ENCODE results near the gene EEIG1. TPM values are rescaled to one million over a fixed set of nuclear protein-coding genes. Genes with fewer than 3 reads are reported as not detected.

EEIG1 gene
- polyA plus RNA-seq, 3 donors: 38.0 to 51.3 (median 44.6) TPM

DNA sequence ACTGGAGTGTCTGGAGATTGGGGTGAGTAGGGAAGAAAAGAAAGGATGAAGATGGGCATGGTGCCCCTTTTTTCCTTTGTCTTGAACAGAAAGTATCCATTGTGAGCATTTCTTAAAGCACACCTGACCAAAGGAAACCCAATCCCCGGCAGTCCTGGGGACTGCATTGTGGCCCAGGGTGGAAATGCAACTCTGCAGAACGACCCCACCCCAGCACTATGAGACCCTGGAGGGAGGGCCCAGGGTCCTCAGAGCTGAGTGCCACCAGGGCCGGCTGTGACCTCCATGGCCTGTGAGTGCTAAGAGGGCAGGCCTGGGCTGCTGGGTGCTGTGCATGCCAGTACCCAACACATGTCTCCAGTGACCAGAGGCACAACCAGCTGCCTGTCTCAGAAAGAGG lies 18.5 kb downstream of the EEIG1 start:
- no peak for DNase-seq

DNA sequence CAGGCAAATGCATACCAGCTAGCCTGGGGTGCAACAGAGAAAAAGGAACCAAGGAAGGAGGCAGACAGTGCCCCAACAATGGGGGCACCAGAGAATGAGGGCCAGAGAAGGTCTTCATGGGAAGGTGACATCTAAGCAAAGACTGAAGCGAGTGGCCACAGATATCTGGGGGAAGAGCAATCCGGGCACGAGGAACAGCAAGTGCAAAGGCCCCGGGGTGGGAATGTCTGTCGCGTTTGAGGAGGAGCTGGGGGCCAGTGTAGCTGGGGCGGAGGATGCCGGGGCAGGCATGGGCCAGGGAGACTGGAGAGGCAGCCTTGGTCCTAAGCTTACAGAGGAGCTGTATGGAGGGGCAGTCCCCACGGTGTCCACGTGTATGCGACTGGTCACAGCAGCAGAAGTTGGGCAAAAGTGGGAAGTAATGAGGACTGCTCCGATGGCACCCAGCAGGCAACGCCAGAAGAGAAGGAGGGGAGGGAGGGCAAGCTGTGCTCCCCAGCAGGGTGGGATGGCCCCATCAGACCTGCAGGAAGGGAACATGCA lies 19.1 kb downstream of the EEIG1 start:
- DNase-seq: no peak

DNA sequence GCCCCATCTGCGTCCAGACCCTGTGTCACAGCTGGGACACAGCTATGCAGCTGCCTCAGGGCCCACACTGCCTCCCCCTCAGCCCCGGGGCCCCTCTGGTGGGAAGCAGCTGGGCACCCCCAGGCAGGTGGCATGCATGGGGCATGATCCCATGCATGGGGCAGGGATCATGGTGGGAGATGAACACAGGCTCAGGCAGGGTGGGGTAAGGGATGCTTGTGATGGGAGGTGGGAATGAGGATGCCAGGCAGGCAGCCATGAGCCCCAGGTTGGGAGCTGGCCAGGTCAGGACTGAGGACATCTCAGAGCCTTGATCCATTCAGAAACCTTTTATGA lies 19.7 kb downstream of the EEIG1 start:
- DNase-seq: no peak

DNA sequence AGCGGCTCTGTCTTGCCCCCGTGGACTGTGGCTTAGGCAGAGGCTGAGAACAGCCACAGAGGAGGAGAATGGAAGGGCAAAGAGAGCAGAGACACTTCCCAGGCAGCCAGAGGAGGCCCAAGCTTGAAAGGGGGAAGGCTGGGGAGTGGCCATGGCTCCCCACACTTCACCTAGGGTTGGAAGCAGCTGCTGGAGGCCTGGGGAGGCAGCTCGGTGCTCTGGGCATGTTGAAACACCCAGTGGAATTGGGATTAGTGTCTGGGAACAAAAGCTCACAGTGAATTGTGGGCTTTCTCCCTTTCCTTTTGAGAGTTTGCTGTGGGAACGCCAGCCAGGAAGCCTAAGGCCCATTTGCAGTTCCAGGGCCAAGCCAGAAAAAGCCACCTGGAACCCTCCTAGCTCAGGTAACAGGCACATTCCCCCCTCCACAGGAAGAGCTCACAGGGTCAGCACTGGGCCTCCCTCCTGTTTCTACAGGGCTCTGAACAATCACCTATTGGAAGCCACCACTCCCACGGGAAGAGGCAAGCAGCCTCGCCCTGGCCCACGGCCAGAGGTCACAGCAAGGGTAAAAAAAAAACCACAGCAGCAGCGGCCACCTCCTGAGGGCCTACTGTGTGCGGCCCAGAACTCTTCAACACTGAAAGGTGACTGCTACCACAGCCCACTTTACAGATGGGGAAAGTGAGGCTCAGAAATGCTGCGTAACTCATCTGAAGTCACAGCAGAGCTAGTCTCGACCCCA lies 20.2 kb downstream of the EEIG1 start:
- no peak for DNase-seq

DNA sequence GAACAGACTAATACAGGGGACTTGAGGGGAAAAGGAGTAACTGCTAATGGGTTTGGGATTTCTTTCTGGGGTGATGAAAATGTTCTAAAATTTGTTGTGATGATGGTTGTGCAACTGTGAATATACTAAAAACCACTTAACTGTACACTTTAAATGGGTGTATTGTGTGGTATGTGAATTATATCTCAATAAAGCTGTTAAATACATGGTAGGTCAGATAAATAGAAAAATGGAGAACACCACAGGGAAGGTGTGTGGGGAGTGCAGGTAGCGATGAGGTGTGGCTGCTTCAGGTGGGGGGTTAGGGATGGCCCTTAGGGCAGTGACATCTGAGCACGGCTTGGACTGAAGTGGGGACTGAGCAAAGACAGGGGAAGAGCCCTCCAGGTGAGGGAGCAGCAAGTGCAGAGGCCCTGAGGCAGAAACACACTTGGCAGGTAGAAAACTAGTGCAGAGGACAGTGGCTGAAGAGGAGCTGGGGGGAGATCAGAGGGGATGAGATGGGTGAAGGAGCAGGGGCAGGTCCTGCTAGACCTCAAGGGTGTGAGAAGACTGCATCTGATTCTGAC lies 20.9 kb downstream of the EEIG1 start:
- no peak for DNase-seq

DNA sequence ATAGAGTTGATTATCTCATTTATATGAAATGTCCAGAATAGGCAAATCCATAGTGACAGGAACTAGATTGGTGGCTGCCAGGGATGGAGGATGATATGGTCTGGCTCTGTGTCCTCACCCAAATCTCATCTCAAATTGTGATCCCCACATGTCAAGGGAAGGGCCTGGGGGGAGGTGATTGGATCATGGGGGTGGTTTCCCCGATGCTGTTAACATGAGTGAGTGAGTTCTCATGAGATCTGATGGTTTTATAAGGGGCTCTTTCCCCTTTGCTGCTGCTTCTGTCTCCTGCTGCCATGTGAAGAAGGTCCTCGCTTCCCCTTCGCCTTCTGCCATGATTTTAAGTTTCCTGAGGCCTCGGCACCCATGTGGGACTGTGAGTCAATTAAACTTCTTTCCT lies 21.4 kb downstream of the EEIG1 start:
- DNase-seq: no peak

DNA sequence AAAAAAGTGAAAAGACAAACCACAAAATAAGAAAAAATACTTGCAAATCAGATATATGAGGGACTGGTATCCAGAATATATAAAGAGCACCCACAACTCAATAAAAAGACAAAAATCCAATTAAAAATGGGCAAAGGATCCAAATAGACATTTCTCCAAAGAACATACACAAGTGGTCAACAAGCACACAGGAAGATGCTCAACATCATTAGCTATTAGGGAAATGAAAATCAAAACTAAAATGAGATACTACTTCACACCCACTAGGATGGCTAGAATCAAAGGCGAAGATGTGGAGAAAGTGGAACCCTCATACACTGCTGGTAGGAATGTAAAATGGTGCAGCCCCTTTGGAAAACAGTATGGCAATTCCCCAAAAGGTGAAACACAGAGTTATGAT lies 22.1 kb downstream of the EEIG1 start:
- no peak for DNase-seq

DNA sequence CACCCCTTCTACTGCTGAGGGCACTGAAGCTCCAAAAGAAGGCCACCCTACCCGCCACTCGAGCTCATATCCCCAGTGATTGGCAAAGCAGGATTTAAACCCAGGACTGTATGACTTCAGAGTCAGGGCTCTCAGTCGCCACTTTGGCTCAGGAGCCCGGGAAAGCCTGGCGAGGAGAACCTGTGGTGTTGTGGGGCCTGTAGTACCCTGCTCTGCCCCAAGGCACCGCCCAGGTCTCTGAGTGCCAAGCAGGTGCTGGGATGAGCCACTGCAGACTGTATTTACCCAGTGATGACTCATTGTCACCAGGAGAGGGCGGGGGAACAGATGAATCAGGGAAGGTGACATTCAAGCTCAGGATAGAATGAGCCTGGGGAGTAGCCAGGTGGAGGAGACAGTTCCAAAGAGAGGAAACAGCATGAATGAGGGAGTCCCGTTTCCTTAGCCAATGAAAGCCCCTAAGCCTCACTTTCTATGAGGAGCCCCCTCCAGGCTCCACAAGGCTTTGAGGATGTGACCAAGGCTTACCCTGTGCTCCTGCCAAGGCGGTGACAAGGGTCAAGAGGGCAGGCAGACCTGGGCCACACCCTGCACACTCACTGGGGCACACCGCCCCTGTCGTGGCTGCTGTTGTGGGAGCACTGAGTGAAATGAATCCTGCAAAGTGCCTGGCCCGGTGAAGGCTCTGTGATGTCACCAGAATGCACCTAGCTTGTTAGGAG lies 25.3 kb downstream of the EEIG1 start:
- DNase-seq: no peak

DNA sequence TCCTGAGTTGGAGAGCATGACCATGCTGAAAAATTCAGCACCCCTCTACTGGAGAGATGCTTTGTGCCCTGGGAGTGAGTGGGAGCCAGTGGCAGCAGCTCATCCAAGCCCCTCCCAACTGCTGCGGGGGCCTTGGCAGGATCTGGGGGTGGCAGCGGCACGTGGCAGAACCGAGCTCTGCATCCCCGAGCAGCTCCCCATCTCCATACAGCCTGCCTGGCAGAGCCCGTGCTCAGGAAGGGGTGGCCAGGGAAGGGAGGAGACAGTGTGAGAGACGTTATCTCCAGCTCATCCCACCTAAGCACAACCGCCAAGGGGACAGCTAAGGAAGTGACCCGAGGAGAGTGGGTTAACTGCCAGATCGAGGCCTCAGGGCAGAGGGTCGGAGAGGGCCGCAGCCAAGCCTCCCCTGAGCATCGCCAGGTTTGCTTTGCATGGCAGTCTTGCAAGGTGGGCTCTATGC lies 25.9 kb downstream of the EEIG1 start:
- DNase-seq: no peak

DNA sequence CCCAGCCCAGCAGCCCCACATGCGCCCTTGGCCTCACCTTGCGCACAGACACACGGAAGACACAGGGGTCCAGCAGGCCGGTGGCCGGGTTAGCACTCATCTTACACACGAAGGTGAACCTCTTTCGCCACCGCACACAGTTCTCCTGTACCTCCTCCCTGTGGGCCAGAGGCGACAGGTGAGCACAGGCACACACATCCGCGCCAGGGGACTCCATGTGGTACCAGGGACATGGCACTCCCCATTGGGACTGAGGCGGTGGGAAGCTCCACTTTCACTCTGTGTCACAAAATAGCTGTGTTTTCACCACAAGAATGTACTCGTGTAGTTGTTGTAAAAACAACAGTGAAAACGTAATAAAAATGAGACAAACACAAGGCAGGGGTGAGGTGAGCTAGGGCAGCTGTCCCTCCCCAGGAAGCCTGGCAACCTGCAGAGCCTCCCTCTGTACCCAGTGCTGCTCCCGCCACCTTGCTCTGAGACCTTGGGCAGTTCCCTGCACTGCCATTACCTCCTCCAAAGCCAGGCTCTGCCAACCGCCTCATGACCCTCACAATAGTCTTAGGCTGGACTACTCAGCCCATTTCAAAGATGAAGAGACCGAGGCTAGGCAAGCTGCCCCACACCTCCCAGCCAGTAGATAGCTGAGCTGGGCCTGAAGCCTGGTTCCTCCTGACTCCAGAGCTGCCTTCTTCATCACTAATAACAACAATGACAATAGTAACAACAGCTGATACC lies 26.9 kb downstream of the EEIG1 start:
- DNase-seq: no peak

DNA sequence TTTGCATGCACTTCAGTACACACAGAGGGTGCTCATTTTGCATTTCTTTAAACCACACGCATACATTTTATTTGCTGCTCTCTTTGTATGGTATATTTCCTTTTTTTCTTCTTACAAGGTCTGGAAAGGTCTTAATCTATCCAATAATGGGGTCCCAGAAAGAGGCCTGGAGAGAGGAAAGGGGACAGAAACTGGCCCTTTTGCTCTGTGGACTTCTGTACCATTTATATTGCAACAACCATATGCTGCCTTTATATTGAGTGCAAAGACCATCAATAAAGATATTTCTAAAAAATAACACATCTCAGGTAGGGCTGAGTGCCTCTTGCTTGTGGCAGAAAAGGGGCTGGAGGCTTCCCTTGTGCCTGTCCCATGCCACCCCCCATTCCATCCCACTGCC lies 27.6 kb downstream of the EEIG1 start:
- no peak for DNase-seq

DNA sequence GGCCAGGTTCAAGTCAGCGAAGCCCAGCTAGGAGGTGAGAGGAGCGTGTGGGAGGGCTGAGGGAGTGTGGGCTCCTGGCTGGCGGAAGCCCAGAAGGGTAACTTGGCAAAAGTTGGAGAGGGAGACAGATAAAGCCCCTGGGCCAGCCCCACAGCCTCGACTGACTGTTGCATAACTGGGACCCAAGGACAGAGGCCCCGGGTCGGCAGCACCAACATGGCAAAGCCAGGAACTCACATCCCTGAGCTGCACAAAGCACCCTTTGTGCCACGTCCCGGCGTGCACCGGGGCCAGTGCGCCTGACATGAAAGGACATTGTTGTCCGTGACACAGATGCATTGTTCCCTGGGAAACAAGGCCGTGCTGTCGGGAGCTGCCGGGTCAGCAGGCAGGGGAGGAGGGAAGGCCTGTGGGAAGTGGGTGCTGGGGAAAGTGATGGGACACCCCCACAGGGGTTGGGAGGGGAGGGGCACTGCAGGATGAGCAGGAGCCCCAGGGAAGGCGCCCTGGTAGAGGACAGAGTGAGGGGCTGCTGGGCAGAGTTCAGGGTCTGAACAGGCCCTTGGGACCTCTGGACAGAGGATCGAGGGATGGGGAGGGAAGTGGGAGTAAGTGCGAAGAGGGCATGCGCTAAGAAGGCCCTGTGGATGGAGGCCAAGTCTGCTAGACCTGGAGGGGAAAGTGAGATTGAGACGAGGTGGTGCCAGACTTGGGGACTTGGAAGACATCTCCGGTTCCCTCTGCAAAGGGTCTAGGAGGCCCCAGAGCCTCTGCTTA lies 30.1 kb downstream of the EEIG1 start:
- DNase-seq: no peak

DNA sequence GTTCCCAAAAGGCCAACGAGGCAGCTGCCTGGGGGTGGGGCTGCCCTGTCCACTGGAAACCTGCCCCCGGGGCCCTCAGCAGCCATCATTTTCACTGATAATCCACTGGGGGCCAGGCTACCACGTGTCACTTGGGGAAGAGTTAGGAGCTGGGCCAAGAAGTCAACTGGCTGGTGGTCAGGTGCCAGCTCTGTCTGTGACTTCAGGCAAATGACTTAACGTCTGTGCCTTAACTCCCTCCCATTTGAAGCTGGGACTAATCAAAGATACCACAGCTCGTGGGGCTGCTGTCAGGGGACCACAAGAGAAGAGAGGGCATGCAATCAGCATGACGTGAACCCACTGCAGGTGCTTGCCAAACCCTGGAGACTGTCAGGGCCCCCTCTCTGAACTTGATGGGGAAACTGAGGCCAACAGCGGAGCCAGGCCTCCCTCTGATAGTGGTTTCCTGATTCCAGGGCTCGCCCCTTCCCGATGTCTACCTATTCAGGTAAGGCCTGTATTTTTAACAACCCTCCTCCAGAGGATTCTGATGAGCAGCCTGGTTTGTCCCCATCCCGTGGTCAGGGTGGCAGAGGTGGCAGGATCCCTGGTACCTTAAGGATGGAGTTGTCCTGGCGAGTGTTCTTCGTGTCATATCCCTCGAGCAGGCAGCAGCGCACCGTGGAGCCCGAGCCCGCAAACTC lies 30.8 kb downstream of the EEIG1 start:
- DNase-seq: no peak

DNA sequence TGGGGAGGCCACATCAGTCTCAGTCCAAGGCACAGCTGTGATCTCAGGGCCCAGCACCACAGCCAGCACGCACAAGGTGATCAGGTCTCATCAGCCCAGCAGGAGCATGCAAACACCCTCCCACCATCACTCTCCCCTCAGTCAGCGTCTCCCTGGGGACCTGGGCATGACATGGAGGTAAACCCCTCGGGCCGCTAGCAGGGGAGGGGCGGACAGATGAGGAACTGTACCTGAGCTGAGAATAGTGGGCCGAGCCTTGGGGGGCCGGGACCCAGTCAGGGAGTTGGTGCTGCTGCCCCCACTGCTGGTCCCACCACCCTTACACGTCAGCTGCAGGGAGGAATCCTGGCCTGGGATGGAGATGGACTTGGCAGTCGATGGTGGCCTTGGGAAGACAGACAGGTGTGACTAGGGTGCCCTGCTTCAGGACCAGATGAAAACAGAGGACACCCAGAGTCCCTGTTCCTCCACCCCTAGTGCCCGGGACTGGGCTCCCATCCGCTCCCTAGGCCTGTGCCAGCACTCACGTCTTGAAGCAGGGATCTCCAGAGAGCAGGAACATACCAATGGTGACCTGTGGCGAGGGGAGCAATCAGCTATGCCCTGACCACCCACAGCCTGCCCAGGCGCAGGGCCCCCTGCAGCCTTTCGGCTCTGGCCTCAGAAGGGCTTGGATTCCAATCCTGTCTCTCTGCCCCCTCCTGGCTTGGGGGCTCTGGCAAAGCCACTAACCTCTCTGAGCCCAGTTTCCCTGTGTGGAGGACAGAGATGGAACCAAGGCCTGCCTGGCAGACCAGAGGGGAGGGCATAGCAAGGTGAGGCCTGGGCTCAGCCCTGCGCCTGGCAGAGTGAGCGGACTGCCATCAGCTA lies 32.7 kb downstream of the EEIG1 start:
- no peak for DNase-seq

DNA sequence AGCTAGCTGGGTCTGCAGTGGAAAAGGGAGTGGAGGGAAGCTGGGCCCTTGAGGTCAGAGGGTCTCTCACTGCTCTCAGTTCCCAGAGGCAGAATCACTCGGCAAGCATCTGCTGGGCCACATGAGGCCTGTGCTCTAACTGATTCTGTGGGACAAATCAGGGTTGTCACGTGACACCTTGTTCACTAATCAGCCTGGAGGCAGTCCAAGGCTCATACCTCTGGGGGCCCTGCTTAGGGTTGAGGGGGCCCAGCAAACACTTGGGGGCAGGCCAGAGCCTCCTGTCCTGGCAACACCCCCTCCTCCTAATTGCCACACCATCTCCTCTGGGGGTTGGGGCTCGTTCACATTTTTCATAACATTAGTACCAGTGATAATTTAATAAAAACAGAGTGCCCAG lies 34.1 kb downstream of the EEIG1 start:
- DNase-seq: no peak

DNA sequence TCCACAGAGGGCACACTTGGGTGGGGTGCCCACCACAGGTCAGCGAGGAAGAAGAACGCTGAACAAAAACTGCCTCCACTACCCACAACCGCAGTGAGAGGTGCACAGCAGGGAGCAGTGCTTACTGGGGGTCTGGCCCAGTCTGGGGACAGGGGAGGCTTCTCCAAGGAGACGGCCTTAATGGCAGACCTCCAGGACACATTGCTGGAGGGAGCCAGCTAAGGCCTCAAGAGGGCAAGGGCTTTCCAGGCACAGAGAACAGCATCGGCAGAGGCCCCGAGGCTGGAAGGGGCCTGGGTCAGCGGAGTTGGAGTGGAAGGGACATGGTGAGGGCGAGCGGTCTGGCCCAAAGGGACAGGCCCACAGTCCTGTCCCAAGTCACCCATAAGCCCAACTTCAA lies 34.8 kb downstream of the EEIG1 start:
- no peak for DNase-seq

DNA sequence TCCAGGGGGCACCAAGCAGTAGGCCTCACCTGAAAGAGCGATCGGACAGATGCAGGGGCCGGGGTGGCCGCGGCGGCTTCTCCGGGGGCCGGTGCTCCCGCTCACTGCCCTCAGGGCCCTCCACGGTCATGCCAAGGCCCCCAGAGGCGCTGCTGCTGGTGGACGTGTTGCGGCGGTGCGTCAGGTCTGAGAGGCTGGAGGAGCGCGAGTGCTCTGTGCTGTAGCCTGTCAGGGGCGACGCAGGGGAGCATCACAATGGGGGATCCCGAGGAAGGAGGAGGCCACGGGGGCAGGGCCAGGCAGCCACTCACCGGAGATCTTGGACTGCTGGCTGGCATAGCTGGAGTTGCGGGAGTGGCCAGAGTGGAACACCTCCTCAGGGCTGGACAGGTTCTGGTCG lies 35.5 kb downstream of the EEIG1 start:
- no peak for DNase-seq

DNA sequence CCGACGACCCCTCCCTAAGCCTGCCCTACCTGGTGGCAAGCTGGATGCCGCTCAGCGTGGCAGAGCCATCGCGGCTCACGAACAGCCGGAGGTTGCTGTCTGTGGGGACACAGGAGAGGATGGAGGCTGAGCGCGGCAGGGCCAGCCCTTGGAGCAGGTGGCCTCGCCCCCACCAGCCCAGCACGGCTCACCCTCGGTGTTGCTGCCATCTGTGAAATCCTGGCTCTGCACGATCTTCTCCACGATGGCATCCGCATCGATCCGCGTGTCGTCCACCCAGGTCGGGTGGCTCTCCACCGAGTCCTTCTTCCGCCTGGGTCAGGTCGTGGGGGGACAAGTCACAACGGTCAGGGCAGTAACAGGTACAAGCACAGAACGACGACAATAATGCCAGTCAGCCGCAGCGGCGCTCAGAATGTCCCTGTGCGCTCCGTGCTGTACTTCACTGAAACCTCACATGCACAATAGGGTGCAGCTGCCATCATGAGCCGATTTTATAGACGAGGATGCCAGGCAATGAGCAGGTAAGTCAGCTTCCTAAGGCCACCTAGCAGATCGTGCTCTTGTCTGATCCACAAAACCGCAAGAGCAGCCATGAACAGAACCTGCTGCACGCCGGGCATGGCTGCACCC lies 36.1 kb downstream of the EEIG1 start:
- DNase-seq: no peak

DNA sequence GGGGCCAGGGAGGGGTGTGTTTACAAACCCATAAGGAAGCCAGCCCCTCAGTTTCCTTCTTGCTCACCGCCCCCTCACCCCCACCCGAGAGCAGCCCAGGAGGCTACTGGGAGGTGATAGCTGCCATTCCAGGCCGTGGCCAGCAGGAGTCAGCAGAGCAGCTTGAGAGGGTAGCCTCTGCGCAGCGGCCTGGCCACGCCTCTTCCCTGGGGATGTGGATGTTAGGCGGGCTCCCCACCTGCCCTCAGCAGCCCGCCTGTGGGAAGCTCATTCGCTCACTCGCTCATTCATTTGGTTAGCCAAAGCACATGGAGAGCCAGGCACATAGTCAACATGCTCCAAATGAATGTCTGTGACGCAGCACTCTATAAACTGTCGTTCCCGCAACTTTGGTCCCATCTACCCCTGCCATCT lies 37.1 kb downstream of the EEIG1 start:
- no peak for DNase-seq
